ENCODE data around the gene EXT2. TPM values are rescaled to one million over a fixed set of nuclear protein-coding genes. Genes with fewer than 3 reads are reported as not detected.

Gene EXT2
- total and polyA plus RNA-seq, 10 of the 15 experiments (the other 5 are each of a cell fraction or from before 2014, with no cell fraction given), result 3.8 to 31.4 (median 17.9) TPM

DNA sequence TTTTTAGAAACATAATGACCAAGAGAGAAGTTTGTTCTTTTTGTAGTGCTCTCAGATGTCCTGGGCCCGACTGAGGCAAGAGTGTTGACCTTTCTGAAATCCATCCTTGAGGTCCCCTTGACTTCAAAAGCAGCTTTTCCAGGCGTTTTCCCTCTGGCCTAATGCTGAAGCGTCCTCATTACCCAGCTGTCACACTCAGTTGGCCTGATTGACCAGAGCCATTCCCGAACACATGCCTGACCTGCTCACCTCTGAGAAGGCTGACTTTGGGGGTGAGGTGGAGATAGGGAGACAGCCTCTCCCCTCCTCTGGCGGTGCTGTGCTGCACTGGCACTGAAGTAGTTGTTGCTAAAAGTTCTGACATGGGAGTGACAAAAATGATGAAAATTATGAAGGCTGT is 147.6 kb downstream of the EXT2 start:
- Histone ChIP-seq H3K79me2 (ENCODE audit: control insufficient read depth, insufficient read depth, low read length) (no peaks in the 10 kb centered on the region), H3K27me3 (replicated peaks in 1 of 2; ENCODE audit: control insufficient read depth in 2 of 2, insufficient read depth in 2 of 2, low read length in 1 of 2) (no peaks in the 10 kb centered on the region), H4K20me1 (ENCODE audit: control insufficient read depth, insufficient read depth) (no peaks in the 10 kb centered on the region; the same call in 1 of the 2 replicates), H3K4me2 (ENCODE audit: control insufficient read depth, insufficient read depth) (no peak overlapping the region), H2AFZ (ENCODE audit: control insufficient read depth, low read depth, low read length) (no peak overlapping the region), H3K4me1 (ENCODE audit: control insufficient read depth, insufficient read depth, low read length) (no peaks in the 10 kb centered on the region), H3K4me3 (no peak overlapping the region), H3K27ac (ENCODE audit: control insufficient read depth, insufficient read depth) (no peak overlapping the region), H3K36me3 (ENCODE audit: control insufficient read depth in 2 of 2, insufficient read depth in 2 of 2, low read length in 1 of 2) (peaks cover 0 to 4% of the 10 kb centered on the region in 2 experiments; a peak in 3 of 4 replicates), H3K9ac (ENCODE audit: control insufficient read depth, insufficient read depth, low read length) (no peak overlapping the region), H3K9me3 (replicated peaks; ENCODE audit: control insufficient read depth, insufficient read depth, low read length) (no peaks in the 10 kb centered on the region)
- FAIRE-seq (no peak), DNase-seq (ENCODE audit: low read depth, low spot score) (no peak), ATAC-seq (no peak)
- in situ Hi-C loops (cut with MboI), result no loop called here
- 77% methylated on average over 5 of the region's 5 CpGs for WGBS (ENCODE audit: insufficient coverage, insufficient replicate concordance, low lambda C conversion rate, missing lambda C conversion rate)
- BruUV-seq (replicated peaks), result no TSS peak
- TF ChIP-seq SRF (IDR thresholded peaks at IDR 0.05; ENCODE audit: low read depth in 2 of 2, low read length in 2 of 2) (no peak), WRNIP1 (IDR thresholded peaks at IDR 0.05; ENCODE audit: borderline replicate concordance, low read depth, low read length) (no peak)
- TF ChIP-seq, protein P1, sequence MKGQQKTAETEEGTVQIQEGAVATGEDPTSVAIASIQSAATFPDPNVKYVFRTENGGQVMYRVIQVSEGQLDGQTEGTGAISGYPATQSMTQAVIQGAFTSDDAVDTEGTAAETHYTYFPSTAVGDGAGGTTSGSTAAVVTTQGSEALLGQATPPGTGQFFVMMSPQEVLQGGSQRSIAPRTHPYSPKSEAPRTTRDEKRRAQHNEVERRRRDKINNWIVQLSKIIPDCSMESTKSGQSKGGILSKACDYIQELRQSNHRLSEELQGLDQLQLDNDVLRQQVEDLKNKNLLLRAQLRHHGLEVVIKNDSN (IDR thresholded peaks at IDR 0.05; ENCODE audit: borderline replicate concordance, extremely low read length, insufficient read depth, low read depth, low read length), result no peak
- RAD21 ChIA-PET (ENCODE audit: unreplicated experiment), result no interaction called here
- intact Hi-C loops (cut with micrococcal nuclease; ENCODE audit: unreplicated experiment), result no loop called here
- SMC1A ChIA-PET (ENCODE audit: uncharacterized antibody, unreplicated experiment), result interaction anchor here (1.1 kb wide), 1 partner anchor 98 kb away, joined by 3 read pairs; no protein-coding TSS in a partner anchor
- CTCF ChIA-PET, result interaction anchor here (0.6 to 1.2 kb wide), 2 partner anchors 9 to 42 kb away, joined by 3 to 4 read pairs; no protein-coding TSS in a partner anchor
- POLR2A ChIA-PET, result no interaction called here

DNA sequence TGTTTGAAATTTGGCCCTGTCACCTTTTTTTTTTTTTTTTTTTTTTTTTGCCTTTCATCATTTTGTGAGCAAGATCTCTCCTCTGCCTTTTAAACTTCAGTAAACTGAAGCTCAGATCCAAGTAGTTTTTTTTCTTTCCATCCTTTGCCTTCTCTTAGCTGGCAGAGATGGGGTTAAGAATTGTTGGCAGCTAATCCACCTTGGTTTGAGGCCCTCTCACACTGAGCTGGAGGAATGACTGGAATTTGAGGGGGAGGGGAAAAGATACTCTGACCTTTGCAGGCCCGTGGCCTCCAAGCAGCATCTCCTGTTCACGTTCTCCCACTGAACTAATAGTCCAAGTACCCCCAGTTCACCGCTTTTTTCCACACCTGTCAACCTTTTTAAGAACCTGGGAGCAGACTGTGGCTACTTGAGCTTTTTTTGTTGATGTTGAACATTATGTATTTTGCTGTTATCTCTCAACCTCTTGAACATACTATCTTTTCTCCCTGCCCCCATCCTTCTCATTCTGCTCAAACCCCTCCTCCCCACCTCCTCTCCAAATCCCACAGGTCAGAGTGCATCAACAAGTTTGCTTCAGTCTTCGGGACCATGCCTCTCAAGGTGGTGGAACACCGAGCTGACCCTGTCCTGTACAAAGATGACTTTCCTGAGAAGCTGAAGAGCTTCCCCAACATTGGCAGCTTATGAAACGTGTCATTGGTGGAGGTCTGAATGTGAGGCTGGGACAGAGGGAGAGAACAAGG is 148.3 kb downstream of the EXT2 start:
- Histone ChIP-seq H3K4me3 (no peak overlapping the region), H3K27me3 (replicated peaks in 1 of 2; ENCODE audit: control insufficient read depth in 2 of 2, insufficient read depth in 2 of 2, low read length in 1 of 2) (no peaks in the 10 kb centered on the region), H3K36me3 (ENCODE audit: control insufficient read depth in 2 of 2, insufficient read depth in 2 of 2, low read length in 1 of 2) (peaks cover 0 to 4% of the 10 kb centered on the region in 2 experiments; a peak in 3 of 4 replicates), H3K4me1 (ENCODE audit: control insufficient read depth, insufficient read depth, low read length) (no peaks in the 10 kb centered on the region), H3K9ac (ENCODE audit: control insufficient read depth, insufficient read depth, low read length) (no peak overlapping the region), H3K27ac (ENCODE audit: control insufficient read depth, insufficient read depth) (no peak overlapping the region), H3K4me2 (ENCODE audit: control insufficient read depth, insufficient read depth) (no peak overlapping the region), H2AFZ (ENCODE audit: control insufficient read depth, low read depth, low read length) (no peak overlapping the region), H3K79me2 (ENCODE audit: control insufficient read depth, insufficient read depth, low read length) (no peaks in the 10 kb centered on the region), H4K20me1 (ENCODE audit: control insufficient read depth, insufficient read depth) (no peaks in the 10 kb centered on the region; the same call in 1 of the 2 replicates), H3K9me3 (replicated peaks; ENCODE audit: control insufficient read depth, insufficient read depth, low read length) (no peaks in the 10 kb centered on the region)
- CTCF ChIA-PET, result interaction anchor here (1.2 kb wide), 1 partner anchor 8 kb away, joined by 3 read pairs; no protein-coding TSS in a partner anchor
- RAD21 ChIA-PET (ENCODE audit: unreplicated experiment), result interaction anchor here (0.7 kb wide), 1 partner anchor 115 kb away, joined by 4 read pairs; no protein-coding TSS in a partner anchor
- ATAC-seq (no peak), DNase-seq (ENCODE audit: low read depth, low spot score) (no peak), FAIRE-seq (no peak)
- SMC1A ChIA-PET (ENCODE audit: uncharacterized antibody, unreplicated experiment), result no interaction called here
- in situ Hi-C loops (cut with MboI) (no loop called here), intact Hi-C loops (cut with micrococcal nuclease; ENCODE audit: unreplicated experiment) (no loop called here)
- WGBS (ENCODE audit: insufficient coverage, insufficient replicate concordance, low lambda C conversion rate, missing lambda C conversion rate), result 93% methylated on average over 6 of the region's 6 CpGs
- POLR2A ChIA-PET, result interaction anchor here (0.6 kb wide), 1 partner anchor 11 kb away, joined by 5 read pairs; no protein-coding TSS in a partner anchor
- BruUV-seq (replicated peaks), result no TSS peak
- TF ChIP-seq GATAD2B (conservative IDR thresholded peaks at IDR 0.05; ENCODE audit: low read depth) (no peak), SMAD1 (IDR thresholded peaks at IDR 0.05; ENCODE audit: low read depth, partially characterized antibody) (no peak), ZNF217 (IDR thresholded peaks at IDR 0.05) (no peak), KDM1A (IDR thresholded peaks at IDR 0.05; ENCODE audit: borderline replicate concordance) (no peak), STAT1 (conservative IDR thresholded peaks at IDR 0.05) (no peak), TARDBP (IDR thresholded peaks at IDR 0.05; ENCODE audit: borderline replicate concordance) (no peak), ASH2L (IDR thresholded peaks at IDR 0.05; ENCODE audit: borderline replicate concordance, low read depth) (no peak), ZNF207 (IDR thresholded peaks at IDR 0.05; ENCODE audit: borderline replicate concordance) (no peak)

All from GM12878 (cell line).